ENCODE data around the gene PFKM.
A peak's percentile ranks its signal among the peaks of the same experiment; 100 is the strongest.

The PFKM gene

GRCh38 chr12:48189331-48190125, 70.4 kb downstream of the PFKM start:
- peak; percentile 61 for DNase-seq

GRCh38 chr12:48191096-48191495, 71.9 kb downstream of the PFKM start:
- no peak for DNase-seq

- DNase-seq: no peak
Measured at GRCh38 chr12:48192861-48193260, 73.7 kb downstream of the PFKM start.

- DNase-seq: no peak
Measured at GRCh38 chr12:48193623-48194022, 74.5 kb downstream of the PFKM start.

- no peak for DNase-seq
Measured at GRCh38 chr12:48194799-48195201, 75.6 kb downstream of the PFKM start.

Data from NCI-H69 (cell line).